AG04449 (cell line): ENCODE data around the gene HDAC10.

Experiments used
- CTCF ChIA-PET: fragments of 350-600 bp; formaldehyde crosslinking; extraction: SDS; loops from one replicate; lab custom pipeline; 2021; ENCODE audit warnings: antibody characterized with exemption; lab: Yijun Ruan, JAX
- POLR2A ChIA-PET: fragments of 400-600, 350-600 bp; formaldehyde crosslinking; extraction: SDS; loops from one replicate; lab custom pipeline; 2020; ENCODE audit warnings: antibody characterized with exemption, inconsistent platforms; lab: Yijun Ruan, JAX
- DNase-seq: peaks from one replicate; pipeline ENCODE4 v3.0.0-alpha.2; 2010; ENCODE audit warnings: low read depth, low spot score
- H3K4me3 ChIP-seq: 2 replicates; pipeline ENCODE4 v1.5.1; 2011; ENCODE audit warnings: low read depth, mild to moderate bottlenecking, control low read depth, low read length
- TF ChIP-seq, protein P1 (sequence below): IDR thresholded peaks from one replicate; pipeline ENCODE4 v1.5.1; 2011; ENCODE audit warnings: mild to moderate bottlenecking, moderate library complexity, low read length, control low read depth, inconsistent platforms; ENCODE audit not compliant: insufficient read depth; ENCODE audit errors: missing control alignments

Gene HDAC10

DNA sequence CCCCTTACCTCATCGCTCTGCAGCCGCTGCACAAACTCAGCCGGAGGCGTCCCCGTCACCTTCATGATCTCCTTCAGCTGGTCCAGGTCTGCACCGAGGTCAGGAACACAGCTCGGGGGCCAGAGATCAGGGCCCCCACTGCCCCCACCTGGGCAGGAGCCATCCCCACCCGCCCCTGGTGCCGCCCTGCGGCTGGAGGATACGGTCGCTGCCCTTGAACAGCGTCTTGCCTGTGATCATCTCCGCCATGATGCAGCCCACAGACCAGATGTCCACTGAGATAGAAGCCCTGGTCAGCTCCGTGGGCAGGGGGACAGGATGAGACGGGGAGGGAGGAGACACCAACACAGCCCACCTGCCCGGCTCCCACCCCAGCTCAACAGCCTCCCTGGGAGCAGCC is 4.5 kb upstream of the HDAC10 start:
- H3K4me3 ChIP-seq, result no peak overlapping the region
- CTCF ChIA-PET, result interaction anchor here (0.6 to 1.4 kb wide), 2 partner anchors 71 to 86 kb away, joined by 4 to 16 read pairs; partner anchors contain the start of gene DENND6B
- POLR2A ChIA-PET, result interaction anchor here (1.4 kb wide), 1 partner anchor 49 kb away, joined by 3 read pairs; no protein-coding TSS in a partner anchor
- TF ChIP-seq, protein P1, sequence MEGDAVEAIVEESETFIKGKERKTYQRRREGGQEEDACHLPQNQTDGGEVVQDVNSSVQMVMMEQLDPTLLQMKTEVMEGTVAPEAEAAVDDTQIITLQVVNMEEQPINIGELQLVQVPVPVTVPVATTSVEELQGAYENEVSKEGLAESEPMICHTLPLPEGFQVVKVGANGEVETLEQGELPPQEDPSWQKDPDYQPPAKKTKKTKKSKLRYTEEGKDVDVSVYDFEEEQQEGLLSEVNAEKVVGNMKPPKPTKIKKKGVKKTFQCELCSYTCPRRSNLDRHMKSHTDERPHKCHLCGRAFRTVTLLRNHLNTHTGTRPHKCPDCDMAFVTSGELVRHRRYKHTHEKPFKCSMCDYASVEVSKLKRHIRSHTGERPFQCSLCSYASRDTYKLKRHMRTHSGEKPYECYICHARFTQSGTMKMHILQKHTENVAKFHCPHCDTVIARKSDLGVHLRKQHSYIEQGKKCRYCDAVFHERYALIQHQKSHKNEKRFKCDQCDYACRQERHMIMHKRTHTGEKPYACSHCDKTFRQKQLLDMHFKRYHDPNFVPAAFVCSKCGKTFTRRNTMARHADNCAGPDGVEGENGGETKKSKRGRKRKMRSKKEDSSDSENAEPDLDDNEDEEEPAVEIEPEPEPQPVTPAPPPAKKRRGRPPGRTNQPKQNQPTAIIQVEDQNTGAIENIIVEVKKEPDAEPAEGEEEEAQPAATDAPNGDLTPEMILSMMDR, result no peak
- no peak for DNase-seq

DNA sequence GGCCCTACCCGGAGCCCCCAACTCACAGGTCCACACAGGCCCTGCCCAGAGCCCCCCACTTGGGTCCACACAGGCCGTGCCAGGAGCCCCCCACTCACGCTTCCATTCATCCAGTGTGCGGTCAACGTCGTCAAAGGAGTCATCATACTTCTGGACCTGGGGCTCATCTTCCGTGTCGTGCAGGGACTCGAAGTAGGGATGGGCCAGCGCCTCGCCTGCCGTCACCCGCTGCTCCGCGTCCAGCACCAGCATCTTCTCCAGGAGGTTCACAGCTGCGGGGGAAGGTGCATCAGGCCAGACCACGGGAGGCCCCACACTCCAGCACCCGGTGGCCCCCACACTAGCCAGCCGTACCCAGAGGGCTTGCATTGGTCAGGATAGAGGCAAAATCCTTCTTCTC is 4.0 kb upstream of the HDAC10 start:
- no peak overlapping the region for H3K4me3 ChIP-seq
- TF ChIP-seq, protein P1, result no peak
- POLR2A ChIA-PET, result interaction anchor here (1.4 kb wide), 1 partner anchor 50 kb away, joined by 3 read pairs; no protein-coding TSS in a partner anchor
- DNase-seq, result no peak
- CTCF ChIA-PET, result interaction anchor here (0.6 to 1.4 kb wide), 4 partner anchors 11 to 87 kb away, joined by 3 to 16 read pairs (median 4); partner anchors contain the start of gene DENND6B

DNA sequence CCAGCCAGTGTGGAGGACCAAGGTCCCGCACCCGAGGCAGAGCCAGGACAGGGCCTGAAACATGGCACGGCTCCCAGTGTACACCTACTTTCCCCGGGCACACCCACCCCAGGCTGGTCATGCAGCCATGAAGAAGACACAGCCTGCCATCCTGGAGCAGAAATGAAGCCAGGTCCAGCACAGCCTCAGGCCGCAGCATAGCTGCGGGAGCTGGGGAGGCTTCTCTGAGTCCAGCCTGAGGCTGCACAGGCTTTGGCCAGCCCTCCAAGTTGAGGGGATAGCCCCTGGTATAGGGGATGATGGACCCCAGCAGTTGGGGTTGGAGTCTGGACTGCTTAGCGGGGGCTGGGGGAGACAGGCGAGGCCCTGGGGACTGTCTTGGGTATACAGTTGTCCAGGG is 2.9 kb upstream of the HDAC10 start:
- CTCF ChIA-PET, result interaction anchor here (3.9 to 7.5 kb wide), 4 partner anchors 13 to 114 kb away, joined by 36 to 92 read pairs (median 60); partner anchors contain the start of gene DENND6B
- H3K4me3 ChIP-seq, result no peak overlapping the region
- POLR2A ChIA-PET, result no interaction called here
- TF ChIP-seq, protein P1, result no peak
- no peak for DNase-seq

DNA sequence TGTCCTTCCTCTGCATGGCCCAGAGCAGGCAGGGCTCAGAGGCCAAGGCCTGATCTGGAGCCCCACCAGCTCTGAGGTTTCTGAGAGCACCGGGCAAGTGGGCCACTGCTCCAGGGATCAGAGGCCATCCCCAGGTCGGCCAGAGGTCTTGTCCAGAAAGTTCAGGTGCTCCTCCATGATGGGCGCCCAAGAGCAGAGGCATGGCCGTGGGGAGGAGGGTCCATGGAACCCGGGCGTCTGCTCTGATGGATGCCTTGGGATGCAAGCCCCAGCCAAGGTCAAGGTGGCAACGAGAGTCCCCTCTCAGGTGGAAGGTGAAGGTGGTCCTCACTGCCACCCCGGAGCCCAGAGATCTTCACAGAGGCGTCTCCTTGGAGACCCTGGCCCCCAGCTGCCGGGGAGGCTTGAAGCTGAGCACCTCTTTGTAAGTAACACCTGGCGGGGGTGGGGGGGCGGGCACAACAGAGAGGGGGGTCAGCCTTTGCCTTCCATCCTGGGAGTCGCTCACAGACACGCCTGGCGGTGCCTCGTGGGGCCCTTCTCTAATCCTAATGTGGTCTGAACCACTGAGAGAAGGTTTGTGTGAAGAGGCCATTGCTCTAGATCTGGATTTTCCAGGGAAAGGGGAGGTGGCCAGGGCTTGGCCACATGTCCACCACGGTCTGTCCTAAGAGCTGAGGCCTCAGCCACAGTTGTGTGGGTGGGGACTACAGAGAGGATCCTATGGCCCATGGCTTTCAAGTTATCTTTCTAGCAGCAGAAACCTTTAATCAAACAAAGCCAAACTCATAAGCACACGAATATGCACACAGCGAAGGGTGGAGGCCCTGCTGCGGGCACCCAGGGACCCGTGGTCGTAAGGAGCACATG is 2.2 kb upstream of the HDAC10 start:
- H3K4me3 ChIP-seq, result no peak overlapping the region
- ChIA-PET CTCF (interaction anchor here (0.7 to 7.5 kb wide), 23 partner anchors 7 to 272 kb away, joined by 3 to 92 read pairs (median 5); partner anchors contain the start of genes DENND6B, MAPK12, PLXNB2 and SCO2), POLR2A (interaction anchor here (0.6 to 0.9 kb wide), 3 partner anchors 8 to 89 kb away, joined by 3 to 5 read pairs (median 4); partner anchors contain the start of gene MAPK12)
- TF ChIP-seq, protein P1, result no peak
- no peak for DNase-seq

DNA sequence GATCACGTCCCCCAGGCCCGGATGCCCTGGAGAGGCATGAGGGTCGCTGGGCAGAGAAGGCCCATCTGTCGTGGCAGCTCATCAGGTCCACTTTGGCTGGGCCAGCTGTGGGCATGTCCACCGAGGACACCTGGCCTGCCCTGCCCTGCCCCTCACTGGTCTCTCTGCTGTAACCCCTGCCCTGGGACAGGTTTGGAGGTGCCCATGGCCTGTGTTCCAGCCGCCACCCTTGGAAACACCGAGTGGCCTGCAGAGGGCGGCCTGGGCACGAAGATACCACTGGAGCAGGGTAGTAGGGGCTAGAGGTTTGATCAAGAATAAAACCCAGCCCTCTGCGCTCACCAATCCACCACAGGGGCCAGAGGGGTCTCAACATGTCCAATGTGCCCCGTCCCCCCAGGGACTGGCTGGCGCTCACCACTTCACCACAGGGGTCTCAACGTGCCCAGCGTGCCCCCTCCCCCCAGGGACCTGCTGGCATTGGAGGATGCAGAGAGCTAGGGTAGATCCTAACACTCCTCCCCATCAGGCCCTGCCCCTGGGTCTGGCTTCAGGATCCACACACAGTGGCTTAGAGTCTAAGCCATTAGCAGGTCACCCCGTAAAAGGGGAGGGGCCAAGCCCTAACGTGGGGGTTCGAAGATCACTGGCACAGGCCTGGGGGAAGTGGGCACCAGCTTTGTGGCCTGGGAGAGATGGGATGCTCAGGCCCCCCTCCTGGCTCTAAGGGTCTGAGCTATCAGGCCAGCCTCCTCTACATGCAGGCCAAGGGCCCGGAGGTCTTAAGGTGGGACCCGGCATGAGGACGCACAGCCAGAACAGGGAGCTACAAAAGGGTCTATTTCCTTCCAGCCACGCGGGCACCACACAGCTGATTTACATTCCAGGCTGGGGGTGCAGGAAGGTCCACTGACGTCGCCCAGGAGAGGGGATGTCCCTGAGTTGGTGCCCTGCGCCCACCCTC is 1.3 kb upstream of the HDAC10 start:
- ChIA-PET CTCF (interaction anchor here (0.7 to 7.5 kb wide), 33 partner anchors 8 to 369 kb away, joined by 3 to 92 read pairs (median 5); partner anchors contain the start of genes DENND6B, MAPK11, MAPK12 and PLXNB2), POLR2A (interaction anchor here (0.6 to 2.1 kb wide), 6 partner anchors 9 to 213 kb away, joined by 3 to 16 read pairs (median 4); partner anchors contain the start of gene MAPK12)
- DNase-seq, result no peak
- H3K4me3 ChIP-seq, result no peak overlapping the region
- TF ChIP-seq, protein P1, result peak; percentile 84
